Measurements from ENCODE around the gene TEX38. TPM values are rescaled to one million over a fixed set of nuclear protein-coding genes. Genes with fewer than 3 reads are reported as not detected.

TEX38 gene
- total RNA-seq, 2 donors from 2014 or later: not detected

DNA sequence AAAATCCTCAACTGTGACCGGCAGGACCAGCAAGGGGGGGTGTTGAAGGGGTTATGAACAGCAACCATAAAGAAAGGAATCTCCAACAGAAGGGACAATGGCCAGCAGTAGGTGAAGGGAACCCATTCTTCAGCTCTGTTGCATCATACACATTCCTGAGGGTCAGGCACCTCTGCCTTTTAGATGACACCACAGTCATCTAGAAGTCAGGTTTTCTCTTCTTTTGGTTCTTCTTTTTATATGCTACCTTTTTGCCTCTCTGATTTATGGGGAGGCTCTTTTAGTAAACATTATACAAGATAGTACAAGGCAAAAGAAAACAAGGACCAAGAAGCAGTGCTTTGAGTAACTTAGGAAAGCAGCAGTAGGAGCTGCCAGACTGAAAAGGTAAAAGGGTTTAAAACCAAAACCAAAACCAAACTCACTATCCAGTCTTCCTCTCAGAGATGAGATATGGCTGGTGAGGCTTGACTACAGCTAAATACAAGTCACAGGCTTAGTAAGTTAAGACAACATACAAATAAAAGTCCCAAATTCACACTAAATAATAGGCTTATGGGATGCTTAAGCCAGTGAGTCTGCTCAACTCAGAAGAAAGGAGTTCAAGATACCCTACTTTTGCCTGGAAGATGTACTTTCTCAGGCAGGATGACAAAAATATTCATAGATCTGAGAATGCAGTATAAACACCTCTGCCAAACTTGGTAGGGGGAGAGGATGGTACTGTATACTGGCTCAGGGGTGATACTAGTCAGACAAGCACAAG lies 4.1 kb downstream of the TEX38 start:
- Histone ChIP-seq H3K9ac (ENCODE audit: low read depth in 2 of 2, low read length in 2 of 2) (peak overlapping the region in 1 of 2 donors; percentile 30), H3K4me1 (no peaks in the 10 kb centered on the region), H3K27me3 (no peaks in the 10 kb centered on the region), H3K27ac (no peak overlapping the region), H3K36me3 (no peaks in the 10 kb centered on the region), H3K4me3 (no peak overlapping the region), H3K9me3 (no peaks in the 10 kb centered on the region)
- DNase-seq: no peak
- intact Hi-C loops (cut with DNase I): no loop called here
- TF ChIP-seq, protein P1, sequence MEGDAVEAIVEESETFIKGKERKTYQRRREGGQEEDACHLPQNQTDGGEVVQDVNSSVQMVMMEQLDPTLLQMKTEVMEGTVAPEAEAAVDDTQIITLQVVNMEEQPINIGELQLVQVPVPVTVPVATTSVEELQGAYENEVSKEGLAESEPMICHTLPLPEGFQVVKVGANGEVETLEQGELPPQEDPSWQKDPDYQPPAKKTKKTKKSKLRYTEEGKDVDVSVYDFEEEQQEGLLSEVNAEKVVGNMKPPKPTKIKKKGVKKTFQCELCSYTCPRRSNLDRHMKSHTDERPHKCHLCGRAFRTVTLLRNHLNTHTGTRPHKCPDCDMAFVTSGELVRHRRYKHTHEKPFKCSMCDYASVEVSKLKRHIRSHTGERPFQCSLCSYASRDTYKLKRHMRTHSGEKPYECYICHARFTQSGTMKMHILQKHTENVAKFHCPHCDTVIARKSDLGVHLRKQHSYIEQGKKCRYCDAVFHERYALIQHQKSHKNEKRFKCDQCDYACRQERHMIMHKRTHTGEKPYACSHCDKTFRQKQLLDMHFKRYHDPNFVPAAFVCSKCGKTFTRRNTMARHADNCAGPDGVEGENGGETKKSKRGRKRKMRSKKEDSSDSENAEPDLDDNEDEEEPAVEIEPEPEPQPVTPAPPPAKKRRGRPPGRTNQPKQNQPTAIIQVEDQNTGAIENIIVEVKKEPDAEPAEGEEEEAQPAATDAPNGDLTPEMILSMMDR (IDR thresholded peaks at IDR 0.05): no peak

DNA sequence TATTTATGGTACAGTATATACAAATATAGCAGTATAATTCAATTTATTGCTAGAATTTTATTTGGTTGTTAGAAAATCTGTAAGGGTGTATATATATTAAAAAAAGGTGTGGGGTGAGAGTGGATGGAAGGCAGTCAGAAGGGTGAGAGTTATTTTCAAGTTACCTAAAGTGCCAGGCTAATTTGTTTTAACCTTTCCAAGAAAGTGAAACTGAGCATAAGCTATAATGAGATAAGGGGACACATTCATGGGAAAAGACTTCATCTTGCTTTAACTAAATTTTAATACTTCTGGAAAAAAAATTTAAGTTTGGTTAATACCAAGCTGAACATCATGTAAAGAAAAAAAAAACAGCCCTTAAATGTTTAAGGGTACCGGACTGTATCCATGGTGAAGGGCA lies 4.9 kb downstream of the TEX38 start:
- no peaks in the 10 kb centered on the region for H3K4me1 ChIP-seq
- H3K36me3 ChIP-seq: no peaks in the 10 kb centered on the region
- H3K27ac ChIP-seq: no peak overlapping the region
- no peak overlapping the region for H3K4me3 ChIP-seq
- no peak for DNase-seq
- H3K27me3 ChIP-seq: no peaks in the 10 kb centered on the region
- no peak overlapping the region for H3K9ac ChIP-seq (ENCODE audit: low read depth in 2 of 2, low read length in 2 of 2)
- intact Hi-C loops (cut with DNase I): no loop called here
- no peaks in the 10 kb centered on the region for H3K9me3 ChIP-seq
- TF ChIP-seq, protein P1 (IDR thresholded peaks at IDR 0.05): no peak

DNA sequence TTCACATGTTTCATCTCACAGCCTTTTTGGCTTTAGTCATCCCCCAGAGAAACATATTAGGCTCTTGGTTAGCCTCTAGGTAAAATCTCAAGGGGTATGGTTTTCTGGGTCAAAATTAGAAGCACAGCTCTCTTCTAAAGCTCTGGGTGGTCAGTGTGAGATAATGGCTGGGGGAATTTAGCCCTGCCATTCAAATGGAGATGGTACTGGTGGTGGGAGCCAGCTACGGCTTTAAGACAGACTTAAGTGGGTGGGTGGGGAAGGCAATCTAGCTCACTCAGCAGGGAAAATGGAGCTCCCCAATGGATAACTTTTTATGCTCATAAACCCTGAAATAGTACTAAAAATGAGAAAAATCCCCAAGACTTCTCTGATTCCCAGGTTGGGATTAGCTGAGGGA lies 5.7 kb downstream of the TEX38 start:
- DNase-seq: no peak
- TF ChIP-seq, protein P1 (IDR thresholded peaks at IDR 0.05): no peak
- H3K27ac ChIP-seq: no peak overlapping the region
- intact Hi-C loops (cut with DNase I): no loop called here
- H3K4me1 ChIP-seq: peaks cover 2% of the 10 kb centered on the region
- H3K4me3 ChIP-seq: no peak overlapping the region
- H3K9ac ChIP-seq (ENCODE audit: low read depth in 2 of 2, low read length in 2 of 2): no peak overlapping the region
- H3K36me3 ChIP-seq: no peaks in the 10 kb centered on the region
- no peaks in the 10 kb centered on the region for H3K9me3 ChIP-seq
- no peaks in the 10 kb centered on the region for H3K27me3 ChIP-seq

DNA sequence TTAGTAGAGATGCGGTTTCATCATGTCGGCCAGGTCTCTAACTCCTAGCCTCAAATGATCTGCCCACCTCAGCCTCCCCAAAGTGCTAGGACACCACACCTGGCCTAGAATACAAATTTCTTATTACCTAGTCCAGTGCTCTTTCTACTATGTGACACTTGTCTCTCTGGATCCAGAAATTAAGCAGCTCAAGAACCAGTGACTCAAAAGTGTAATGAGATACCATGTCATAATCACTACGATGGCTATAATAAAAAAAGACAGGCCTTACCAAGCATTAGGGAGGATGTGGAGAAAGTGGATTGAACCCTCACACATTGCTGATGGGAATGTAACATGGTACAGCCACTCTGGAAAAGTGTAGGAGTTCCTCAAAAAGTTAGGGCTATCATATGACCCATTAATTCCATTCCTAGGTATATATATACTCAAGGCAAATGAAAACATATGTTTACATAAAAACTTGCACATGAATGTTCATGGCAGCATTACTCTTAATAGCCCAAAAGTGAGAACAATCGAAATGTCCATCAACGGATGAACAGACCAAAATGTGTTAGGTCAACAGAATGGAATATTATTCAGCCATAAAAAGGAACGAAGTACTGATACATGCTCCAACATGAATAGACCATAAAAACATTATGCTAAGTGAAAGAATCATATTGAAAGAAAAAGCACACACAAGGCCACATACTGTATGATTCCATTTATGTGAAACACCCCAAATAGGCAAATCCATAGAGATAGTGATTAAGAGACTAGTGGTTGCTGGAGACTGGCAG lies 8.3 kb downstream of the TEX38 start:
- Histone ChIP-seq H3K9ac (ENCODE audit: low read depth in 2 of 2, low read length in 2 of 2) (no peak overlapping the region), H3K4me1 (peaks cover 6% of the 10 kb centered on the region), H3K27ac (no peak overlapping the region), H3K9me3 (no peaks in the 10 kb centered on the region), H3K27me3 (no peaks in the 10 kb centered on the region), H3K4me3 (no peak overlapping the region), H3K36me3 (peaks cover 11% of the 10 kb centered on the region)
- TF ChIP-seq, protein P1 (IDR thresholded peaks at IDR 0.05): no peak
- DNase-seq: no peak
- intact Hi-C loops (cut with DNase I): no loop called here

DNA sequence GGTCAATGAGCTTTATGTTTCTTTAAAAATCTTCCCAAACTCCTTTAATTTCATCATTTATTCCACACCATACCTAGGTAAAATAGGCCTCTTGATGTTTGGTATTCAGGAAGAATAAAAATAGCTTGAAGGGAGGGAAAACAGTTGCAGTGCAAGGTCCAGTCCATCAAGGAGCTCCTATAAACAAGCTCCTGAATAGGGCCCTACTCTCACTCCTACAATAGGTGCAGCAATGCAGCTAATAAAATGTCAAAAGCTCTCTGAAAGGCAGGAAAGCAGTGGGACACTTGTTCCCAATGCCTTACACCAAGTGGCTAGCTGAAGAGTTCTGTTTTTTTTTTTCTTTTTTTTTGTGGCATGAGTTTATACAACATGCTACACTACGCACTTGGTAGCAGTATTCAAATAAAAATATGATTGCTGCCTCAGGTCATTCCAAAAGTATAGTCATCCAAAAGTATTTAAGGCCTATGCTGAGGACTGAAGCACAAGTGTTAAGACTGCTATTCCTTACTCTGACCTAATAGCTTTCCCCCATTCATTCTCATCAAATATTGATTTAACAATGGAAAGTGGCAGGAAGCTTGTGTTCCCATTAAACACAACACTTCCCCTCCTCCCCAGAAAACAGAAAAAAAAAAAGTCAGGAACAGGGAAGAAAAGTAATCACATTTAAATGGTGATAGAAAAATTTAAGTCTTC lies 9.8 kb downstream of the TEX38 start:
- TF ChIP-seq, protein P1 (IDR thresholded peaks at IDR 0.05): no peak
- Histone ChIP-seq H3K36me3 (peaks cover 11% of the 10 kb centered on the region), H3K9ac (ENCODE audit: low read depth in 2 of 2, low read length in 2 of 2) (no peak overlapping the region), H3K27me3 (no peaks in the 10 kb centered on the region), H3K4me3 (no peak overlapping the region), H3K27ac (peak overlapping the region; percentile 11), H3K9me3 (no peaks in the 10 kb centered on the region), H3K4me1 (peaks cover 6% of the 10 kb centered on the region)
- no peak for DNase-seq
- intact Hi-C loops (cut with DNase I): no loop called here

Measured in colonic mucosa (tissue), 4 donors.